ENCODE data around the gene TDO2. TPM values are rescaled to one million over a fixed set of nuclear protein-coding genes. Genes with fewer than 3 reads are reported as not detected.

The TDO2 gene
- polyA plus RNA-seq, 1 donor (not counting 4 experiments of a cell fraction or from before 2014, with no cell fraction given): not detected

- no peak for DNase-seq (ENCODE audit: low read depth, low spot score)
- H3K27ac ChIP-seq (ENCODE audit: control insufficient read depth, insufficient read depth, low read length): no peak overlapping the region
- H2AFZ ChIP-seq (ENCODE audit: control insufficient read depth, low read length): no peak overlapping the region
- no peaks in the 10 kb centered on the region for H3K9me3 ChIP-seq (ENCODE audit: control insufficient read depth, low read depth, low read length)
- no peaks in the 10 kb centered on the region for H3K9me1 ChIP-seq (ENCODE audit: control insufficient read depth, extremely low read depth, insufficient read depth, low read length)
- no peaks in the 10 kb centered on the region for H3K36me3 ChIP-seq (ENCODE audit: control insufficient read depth in 2 of 2, extremely low read depth in 1 of 2, insufficient read depth in 2 of 2, low read length in 2 of 2)
- no peak overlapping the region for H3K4me3 ChIP-seq (ENCODE audit: control insufficient read depth in 2 of 3, extremely low read depth in 1 of 3, insufficient read depth in 2 of 3, low read depth in 1 of 3, low read length in 3 of 3)
- no peak for FAIRE-seq
- no peaks in the 10 kb centered on the region for H3K4me1 ChIP-seq (ENCODE audit: control insufficient read depth, extremely low read depth, insufficient read depth, low read length)
- H3K9ac ChIP-seq (ENCODE audit: control insufficient read depth, extremely low read depth, insufficient read depth, low read length): no peak overlapping the region
- no peaks in the 10 kb centered on the region for H3K27me3 ChIP-seq (ENCODE audit: control insufficient read depth, extremely low read depth, insufficient read depth, low read length)
- dilution Hi-C loops (cut with MboI; ENCODE audit: extremely low pct_ligation_motif_present, low sequenced_read_pairs): no loop called here
- no peaks in the 10 kb centered on the region for H4K20me1 ChIP-seq (ENCODE audit: control insufficient read depth, extremely low read depth, insufficient read depth, low read length)
- no peaks in the 10 kb centered on the region for H3K79me2 ChIP-seq (ENCODE audit: control insufficient read depth, insufficient read depth, low read length)
- no peak for TF ChIP-seq CTCF (optimal IDR thresholded peaks at IDR 0.05 in 1 of 3, IDR thresholded peaks at IDR 0.05 in 1 of 3, conservative IDR thresholded peaks at IDR 0.05 in 1 of 3; ENCODE audit: extremely low read depth in 1 of 3, insufficient read depth in 2 of 3, low read length in 3 of 3)
- no peak for TF ChIP-seq EZH2 (IDR thresholded peaks at IDR 0.05; ENCODE audit: low read length)
- no peak overlapping the region for H3K4me2 ChIP-seq (ENCODE audit: control insufficient read depth, extremely low read depth, insufficient read depth, low read depth, low read length)
These were observed 37.7 kb downstream of the TDO2 start for GRCh38 chr4:155941085-155941790.

GRCh38 chr4:155941820-155942219 lies 38.3 kb downstream of the TDO2 start:
- dilution Hi-C loops (cut with MboI; ENCODE audit: extremely low pct_ligation_motif_present, low sequenced_read_pairs): no loop called here
- H3K4me3 ChIP-seq (ENCODE audit: control insufficient read depth in 2 of 3, extremely low read depth in 1 of 3, insufficient read depth in 2 of 3, low read depth in 1 of 3, low read length in 3 of 3): no peak overlapping the region

More at GRCh38 chr4:155941820-155942219, 38.3 kb downstream of the TDO2 start:
- Histone ChIP-seq H3K9ac (ENCODE audit: control insufficient read depth, extremely low read depth, insufficient read depth, low read length) (no peak overlapping the region), H3K4me2 (ENCODE audit: control insufficient read depth, extremely low read depth, insufficient read depth, low read depth, low read length) (no peak overlapping the region), H3K36me3 (ENCODE audit: control insufficient read depth in 2 of 2, extremely low read depth in 1 of 2, insufficient read depth in 2 of 2, low read length in 2 of 2) (no peaks in the 10 kb centered on the region), H3K9me3 (ENCODE audit: control insufficient read depth, low read depth, low read length) (no peaks in the 10 kb centered on the region), H4K20me1 (ENCODE audit: control insufficient read depth, extremely low read depth, insufficient read depth, low read length) (no peaks in the 10 kb centered on the region), H3K79me2 (ENCODE audit: control insufficient read depth, insufficient read depth, low read length) (no peaks in the 10 kb centered on the region), H3K27me3 (ENCODE audit: control insufficient read depth, extremely low read depth, insufficient read depth, low read length) (no peaks in the 10 kb centered on the region), H3K4me1 (ENCODE audit: control insufficient read depth, extremely low read depth, insufficient read depth, low read length) (no peaks in the 10 kb centered on the region), H3K9me1 (ENCODE audit: control insufficient read depth, extremely low read depth, insufficient read depth, low read length) (no peaks in the 10 kb centered on the region), H3K27ac (ENCODE audit: control insufficient read depth, insufficient read depth, low read length) (no peak overlapping the region), H2AFZ (ENCODE audit: control insufficient read depth, low read length) (no peak overlapping the region)
- DNase-seq (ENCODE audit: low read depth, low spot score) (no peak), FAIRE-seq (no peak)
- no peak for TF ChIP-seq CTCF (optimal IDR thresholded peaks at IDR 0.05 in 1 of 3, IDR thresholded peaks at IDR 0.05 in 1 of 3, conservative IDR thresholded peaks at IDR 0.05 in 1 of 3; ENCODE audit: extremely low read depth in 1 of 3, insufficient read depth in 2 of 3, low read length in 3 of 3)
- TF ChIP-seq EZH2 (IDR thresholded peaks at IDR 0.05; ENCODE audit: low read length): no peak

Measured in keratinocyte (primary cell).